Activated CD8-positive, alpha-beta memory T cell treated with anti-CD3 and anti-CD28 coated beads, Interleukin-2, amount 50 U/mL, for 24 hours (primary cell): ENCODE results near the gene MAML3.
"Not testable (repeated sequence)": the region's sequence is repeated elsewhere in the genome, so short reads cannot be mapped to it uniquely, and the experiment has no call there.

Experiments
- DNase-seq: peaks from one replicate; pipeline ENCODE4 v3.0.0-alpha.2; 2020; ENCODE audit errors: extremely low read depth

The MAML3 gene

DNA sequence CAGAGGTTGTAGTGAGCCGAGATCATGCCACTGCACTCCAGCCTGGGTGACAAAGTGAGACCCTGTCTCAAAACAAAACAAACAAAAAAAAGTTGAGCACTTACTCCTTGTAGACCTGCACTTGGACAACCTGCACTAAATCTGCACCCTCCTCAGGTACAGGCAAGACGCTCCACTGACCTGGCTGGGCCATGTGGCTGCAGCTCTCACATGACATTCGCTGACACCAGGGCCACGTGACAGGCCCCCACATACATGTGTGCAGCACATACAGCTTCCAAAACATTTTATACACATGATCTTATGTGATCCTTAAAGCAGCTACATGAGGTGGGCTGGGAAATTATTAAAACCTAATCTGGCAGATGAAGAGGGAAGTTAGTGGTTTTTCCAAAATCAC lies 425.8 kb downstream of the MAML3 start:
- no peak for DNase-seq

DNA sequence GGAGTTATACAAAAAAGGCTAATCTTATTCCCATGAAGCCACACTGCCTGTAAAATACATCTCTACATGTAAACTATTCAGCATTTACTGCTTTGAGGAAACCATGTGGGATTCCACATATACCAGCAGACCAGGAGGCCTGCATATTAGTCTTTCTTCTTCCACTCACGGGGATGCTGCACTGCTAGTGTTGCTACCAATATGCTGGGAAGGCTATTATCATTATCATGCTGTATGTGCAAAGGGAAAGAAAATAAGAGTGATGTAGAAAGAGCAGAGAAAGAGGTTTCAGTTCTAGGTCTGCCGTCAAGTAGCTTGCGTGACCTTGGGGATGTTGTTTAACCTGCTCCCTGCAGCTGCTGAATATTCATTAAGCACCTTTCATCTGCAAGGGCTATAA lies 427.4 kb downstream of the MAML3 start:
- DNase-seq: no peak

DNA sequence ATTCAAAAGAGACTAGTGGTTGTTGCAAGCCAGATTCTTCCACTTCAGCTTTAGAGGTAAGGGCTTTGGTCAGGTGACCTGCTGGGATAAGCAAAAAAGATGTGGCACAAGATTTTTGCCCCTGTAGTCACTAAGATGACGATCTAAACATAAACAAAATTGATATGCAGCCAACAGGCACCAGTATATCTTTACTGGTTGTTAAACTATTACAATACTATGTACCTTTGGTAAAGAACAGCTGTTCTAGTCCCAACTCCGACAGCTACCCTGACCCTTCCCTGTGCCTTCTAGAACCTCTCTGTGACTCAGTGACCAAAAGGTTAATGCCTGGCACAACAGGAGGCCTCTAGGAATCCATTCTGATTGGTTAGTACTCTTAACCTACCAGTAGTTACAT lies 428.7 kb downstream of the MAML3 start:
- DNase-seq: no peak

DNA sequence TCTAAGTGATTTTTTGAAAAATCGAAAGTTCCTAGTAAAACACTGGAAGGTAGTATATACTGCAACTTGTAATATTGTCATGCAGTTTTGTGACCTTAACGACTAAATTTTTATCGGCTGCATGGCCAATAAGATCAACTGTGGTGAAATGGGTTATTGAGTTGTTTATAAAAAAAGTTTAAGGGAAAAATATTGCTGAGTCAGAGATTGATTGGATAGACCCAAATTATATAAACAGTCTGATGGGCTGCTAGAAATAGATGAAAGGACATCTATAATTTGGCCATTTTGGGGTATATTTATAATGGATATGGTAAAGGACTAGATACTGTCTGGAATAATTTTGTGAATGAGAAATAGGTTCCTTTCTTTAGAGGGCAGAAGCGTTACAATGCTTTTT lies 432.2 kb downstream of the MAML3 start:
- no peak for DNase-seq

DNA sequence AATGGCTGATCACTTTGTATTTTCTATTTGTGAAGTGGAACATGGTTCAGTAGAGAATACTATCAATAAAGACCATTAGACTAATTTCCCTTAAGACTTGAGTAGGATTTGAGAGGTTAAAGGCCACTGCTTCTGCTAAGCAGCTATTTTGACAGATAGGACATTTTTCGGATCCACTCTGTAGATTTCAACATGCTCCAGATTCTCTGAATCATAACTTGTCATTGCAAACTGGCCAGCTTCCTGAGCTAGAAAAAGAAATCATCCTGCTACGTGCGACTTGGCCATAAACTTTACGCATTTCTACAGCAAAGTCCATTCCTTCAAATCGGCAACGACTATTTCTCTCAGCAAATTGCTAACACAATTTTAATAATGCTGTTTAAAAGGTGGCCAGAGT lies 433.2 kb downstream of the MAML3 start:
- DNase-seq: no peak

DNA sequence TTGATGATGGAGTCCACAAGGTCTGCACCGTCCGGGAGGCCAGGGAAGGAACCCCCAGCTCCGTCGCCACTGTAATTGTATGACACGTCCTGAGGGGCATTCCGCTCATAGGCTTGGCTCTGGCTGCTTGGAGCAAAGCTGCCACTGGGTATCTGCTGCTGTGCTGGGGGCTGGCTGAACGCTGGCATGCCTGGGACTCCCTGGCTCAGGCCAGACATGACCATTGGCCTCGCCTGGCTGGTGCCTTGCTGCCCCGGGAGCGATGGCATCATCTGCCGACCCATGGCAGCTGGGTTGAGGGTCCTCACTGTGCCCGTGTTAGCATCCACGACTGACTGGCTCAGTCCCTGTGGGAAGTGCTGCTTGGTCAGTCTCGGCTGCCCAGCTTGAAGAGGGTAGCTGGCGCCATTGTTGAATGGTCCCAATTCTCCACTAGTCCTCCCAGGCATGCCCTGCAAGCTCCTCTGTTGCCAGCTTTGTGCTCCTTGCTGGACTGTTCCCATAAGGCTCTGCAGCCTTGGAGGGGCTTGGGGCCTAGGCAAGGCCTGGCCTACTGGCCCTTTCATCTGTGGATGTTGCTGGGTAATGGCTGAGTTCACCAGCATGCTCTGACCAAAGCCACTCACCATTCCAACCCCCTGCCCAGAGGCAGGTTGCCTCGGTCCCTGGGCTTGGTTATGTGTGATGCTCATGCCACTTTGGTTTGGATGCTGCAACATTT lies 434.4 kb downstream of the MAML3 start:
- no peak for DNase-seq

DNA sequence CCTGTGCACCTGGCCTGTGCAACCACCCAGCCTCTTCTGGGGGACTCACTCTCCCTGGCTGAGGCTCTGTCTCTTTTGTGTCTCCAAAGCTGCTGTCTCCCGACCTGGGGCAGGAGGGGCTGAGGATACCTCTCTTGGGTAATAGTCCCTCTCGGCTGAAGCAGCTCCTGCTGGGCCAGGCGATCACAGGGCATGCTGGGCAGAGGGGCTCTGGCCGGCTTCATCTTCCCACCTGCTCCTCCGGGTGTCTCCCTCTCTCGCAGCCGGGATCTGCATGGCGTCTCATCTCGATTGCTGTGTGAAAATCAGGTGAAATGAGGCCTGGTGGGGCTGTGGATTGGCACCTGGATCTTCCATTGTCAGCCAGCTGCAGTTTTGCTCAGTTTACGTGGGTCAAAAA lies 435.2 kb downstream of the MAML3 start:
- no peak for DNase-seq

DNA sequence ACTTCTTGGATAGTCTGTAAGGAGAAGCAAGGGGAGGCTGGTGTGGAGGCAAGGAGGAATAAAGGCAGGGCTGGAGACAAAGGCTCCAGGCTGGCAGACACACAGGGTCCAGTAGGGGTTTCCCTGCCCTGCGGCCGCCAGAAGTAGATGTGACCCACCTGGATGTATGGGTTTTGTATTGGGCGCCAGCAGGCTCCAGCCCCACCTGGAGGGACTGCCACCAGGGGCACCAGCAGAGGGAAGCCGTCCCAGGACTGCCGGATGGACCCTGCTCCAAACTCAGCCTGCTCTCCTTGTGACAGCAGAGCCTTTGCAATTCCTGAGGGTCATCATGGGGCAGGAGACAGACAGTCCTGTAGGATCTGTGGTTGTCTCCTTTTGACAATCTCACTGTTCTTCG lies 435.6 kb downstream of the MAML3 start:
- DNase-seq: no peak

DNA sequence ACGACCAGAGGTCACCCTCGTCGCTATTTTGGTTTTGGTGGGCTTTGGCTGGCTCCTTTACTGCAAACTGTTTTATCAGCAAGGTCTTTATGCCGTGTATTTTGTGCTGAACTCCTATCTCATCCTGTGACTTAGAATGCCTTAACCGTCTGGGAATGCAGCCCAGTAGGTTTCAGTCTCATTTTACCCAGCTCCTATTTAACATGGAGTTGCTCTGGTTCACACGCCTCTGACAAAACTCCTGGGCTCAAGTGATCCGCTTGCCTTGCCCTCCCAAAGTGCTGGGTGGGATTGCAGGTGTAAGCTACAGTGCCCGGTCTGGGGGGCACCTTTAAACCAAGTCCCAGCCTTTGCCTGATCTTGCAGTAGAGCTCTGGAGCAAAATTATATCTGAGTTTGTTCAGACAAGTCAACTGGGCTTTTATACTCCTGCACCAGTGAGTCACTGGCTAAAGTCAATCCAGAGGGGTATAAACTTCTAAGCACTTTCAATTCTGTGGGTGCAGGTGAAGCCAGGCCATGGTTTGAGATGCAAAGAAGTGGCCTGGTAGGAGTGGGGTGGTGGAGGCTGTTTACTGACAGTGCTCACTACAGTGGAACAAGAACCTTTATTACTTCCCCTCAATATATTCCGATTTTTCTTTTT lies 438.1 kb downstream of the MAML3 start:
- DNase-seq: no peak

DNA sequence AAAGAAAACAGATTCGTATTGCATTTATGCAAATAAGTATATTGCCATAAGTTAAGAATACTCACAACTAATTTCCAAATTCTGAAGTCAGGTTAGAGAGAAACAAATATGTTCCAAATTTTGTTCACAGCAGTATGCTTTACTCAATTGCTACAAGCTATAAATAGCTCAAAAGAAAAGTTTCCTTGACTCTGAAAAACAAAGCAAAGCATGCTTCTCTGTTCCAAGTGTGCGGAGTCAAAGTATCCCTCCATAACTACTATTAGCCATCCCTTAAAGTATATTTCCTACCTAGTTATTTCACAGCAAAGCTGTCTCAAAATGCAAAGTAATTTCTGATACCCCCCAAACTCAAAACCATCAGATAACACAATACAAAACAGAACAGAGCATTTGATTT lies 441.1 kb downstream of the MAML3 start:
- no peak for DNase-seq

DNA sequence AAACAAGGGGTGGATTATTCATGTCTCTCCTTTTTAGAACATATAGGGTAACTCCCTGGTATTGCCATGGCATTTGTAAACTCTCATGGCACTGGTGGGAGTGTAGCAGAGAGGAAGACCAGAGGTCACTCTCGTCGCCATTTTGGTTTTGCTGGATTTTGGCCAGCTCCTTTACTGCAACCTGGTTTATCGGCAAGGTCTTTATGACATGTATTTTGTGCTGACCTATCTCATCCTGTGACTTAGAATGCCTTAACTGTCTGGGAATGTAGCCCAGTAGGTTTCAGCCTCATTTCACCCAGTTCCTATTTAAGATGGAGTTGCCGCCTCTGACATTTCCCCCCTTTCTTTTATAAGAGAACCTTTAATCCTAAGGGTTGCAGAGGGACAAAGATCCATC lies 442.5 kb downstream of the MAML3 start:
- DNase-seq: no peak

DNA sequence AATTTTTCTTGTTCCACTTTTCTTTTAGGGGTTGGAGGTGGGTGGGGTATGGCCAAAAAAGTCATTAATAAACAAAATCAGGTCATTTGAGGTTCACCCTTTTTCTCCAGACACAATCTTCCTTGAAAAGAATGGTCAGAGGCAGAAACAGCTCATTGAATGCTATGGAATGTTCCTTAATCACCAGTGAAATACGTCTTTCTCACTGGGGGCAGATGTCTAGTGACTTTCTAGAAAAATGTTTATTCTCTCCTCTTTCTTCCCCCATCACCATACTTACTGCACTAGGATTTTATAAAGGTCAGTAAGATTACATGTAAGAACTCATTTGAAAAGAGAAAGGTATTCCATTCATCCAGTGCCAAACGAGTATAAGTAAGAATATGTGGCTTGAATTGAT lies 443.9 kb downstream of the MAML3 start:
- no peak for DNase-seq

DNA sequence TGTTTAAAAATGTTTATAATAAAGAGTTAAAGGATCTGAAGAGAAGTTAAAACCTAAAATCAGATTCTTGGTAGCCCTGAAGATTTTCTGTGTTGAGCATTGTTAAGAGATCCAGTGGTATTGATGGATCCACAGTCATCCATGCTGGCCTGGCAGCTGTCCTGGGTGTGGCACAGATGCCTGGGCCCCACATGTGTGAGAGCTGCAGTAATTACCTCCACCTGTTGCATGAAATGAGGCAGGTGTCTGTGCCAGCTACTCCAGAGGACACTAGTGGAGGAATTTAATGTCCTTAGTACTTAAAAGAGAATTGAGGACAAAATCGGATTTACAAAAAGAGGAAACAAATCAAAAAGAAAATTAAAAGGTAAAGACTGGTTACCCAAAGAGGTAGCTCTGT lies 444.3 kb downstream of the MAML3 start:
- no peak for DNase-seq

DNA sequence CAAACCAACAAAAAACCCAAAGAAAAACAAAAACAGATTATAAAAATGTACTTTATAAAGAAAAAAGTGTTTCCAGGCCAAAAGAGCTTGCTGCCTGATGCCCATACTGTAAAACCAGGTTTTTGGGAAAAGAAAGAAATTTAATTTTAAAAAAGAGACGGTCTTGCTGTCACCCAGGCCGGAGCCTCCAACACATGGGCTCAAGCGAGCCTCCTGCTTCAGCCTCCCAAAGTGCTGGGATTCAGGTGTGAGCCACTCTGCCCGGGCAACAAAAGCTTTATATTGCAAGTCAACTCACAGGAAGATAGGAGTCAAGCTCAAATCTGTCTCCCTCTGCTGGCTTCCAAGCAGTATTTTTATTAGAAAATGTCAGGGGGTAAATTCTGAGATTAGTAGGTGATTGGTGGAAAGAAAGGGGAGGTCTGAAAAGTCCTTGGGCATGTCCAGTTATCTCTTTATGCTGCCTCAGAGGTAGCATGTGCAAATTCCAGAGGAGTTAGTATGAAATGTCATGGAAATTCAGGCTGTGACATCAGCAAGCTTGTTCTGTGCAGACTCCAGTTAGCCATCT lies 449.0 kb downstream of the MAML3 start:
- no peak for DNase-seq

DNA sequence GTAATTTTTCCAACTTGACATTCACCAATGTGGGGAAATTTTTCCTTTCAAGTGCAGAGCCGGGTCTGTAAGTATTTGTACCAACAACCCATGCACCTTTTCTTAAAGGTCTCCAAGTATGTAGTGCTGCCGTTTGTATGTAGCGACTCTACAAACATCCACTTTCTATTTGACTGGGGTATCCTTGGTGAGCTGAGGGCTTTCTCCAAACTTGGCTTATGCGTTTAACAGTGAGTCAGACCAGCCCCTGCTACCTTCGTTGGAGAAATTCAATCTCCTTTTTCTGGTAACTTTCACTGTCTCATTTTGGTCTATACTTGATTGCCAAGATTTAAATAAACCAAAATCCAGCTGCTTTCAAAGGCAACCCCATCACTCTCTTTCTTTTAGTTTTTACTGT lies 453.4 kb downstream of the MAML3 start:
- no peak for DNase-seq

DNA sequence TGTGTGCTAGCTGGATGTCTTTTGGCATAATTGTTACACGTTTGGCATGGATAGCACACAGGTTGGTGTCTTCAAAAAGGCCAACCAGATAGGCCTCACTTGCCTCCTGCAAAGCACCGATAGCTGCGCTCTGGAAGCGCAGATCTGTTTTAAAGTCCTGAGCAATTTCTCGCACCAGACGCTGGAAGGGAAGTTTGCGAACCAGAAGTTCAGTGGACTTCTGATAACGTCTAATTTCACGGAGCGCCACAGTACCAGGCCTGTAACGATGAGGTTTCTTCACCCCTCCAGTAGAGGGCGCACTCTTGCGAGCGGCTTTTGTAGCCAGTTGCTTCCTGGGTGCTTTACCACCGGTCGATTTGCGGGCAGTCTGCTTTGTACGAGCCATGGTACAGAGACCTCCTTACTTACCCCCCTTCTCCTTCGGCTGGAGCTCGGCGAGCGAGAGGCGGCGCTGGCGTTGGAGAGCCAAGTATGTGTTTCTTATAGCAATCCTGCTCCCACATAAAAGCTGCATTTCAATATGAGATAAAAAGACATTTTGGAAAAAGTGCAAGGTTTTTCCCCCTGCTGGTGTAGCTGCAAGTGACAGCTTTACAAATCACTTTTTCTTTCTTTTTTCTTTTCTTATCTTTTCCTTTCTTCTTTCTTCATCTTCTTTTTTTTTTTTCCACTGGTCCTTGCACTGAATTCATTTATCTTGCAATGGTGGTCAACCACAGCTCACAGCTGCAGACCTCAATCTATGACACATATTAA lies 455.6 kb downstream of the MAML3 start:
- not testable (repeated sequence) for DNase-seq

DNA sequence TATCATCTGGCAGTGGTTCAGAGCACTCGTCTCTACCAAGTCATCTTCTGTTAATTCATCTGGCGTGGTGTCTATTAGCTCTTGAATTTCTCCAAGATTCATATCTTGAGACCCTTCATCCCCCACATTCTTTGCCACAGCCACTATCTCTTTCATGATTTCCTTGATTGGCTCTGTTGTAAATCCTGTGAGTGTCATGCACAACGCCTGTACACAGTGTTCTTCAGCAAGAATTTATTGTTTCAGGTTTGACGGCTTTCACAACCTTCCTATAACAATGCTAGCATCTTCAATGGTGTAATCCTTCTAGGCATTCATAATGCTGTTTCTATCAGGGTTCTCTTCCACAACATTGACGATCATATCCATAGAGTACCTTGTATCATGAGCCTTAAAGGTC lies 457.5 kb downstream of the MAML3 start:
- no peak for DNase-seq

DNA sequence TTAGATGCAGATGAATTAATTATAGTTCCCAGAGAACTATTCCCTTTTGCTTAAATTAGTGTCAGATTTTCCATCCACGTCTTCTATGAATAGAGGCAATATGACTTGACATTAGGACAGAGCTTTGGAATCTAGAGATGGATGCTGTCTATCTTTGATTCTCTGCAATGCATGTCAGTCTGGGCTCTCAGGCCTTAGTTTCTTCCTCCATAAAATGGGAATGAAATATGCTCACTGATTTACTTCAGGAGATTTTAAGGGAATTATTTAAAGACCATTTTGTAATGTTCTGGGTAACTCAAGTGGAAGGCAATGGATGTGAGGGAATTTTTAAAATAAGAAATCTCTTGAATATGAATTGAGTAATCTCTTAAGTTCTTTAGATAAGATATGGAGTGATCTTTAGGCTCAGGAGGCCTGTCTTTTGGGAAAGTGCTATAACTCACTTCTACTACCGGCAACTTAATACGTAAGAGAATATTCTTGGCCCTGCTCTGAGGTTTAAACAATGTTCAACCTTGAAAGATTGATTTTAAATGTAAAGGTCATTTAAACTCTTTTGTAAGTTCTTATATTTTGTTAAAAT lies 459.4 kb downstream of the MAML3 start:
- no peak for DNase-seq

DNA sequence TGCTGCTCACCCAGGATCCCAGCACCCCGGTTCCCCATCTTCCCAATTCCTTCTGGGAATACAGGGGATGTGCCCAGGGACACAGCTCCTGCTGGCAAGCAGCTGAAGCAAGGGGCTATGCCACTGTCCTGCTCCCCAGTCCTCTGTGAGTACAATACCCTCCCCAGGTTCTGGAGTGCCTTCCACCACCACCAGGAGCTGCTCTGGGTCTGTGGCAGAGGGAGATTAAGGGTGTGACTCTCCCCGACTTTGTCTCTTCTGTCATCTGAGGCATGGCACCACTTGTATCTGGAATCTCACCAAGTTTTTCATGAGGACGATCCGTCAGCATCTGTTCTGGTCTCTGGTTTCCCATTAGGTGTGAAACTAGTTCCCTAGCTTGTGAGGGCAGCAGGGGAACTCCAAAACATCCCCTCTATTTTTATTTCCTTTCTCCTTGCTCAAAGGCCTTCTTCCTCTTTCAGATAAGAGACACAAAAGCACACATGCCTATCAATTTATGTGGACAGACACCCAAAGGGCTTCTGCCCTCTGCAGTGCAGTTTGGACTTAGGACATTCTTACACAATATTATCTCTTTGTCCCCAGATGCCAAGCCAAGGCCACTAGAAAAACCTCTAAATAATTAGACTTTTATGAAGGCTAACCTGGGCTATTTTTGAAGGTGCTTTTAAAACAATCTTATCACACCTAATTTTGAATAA lies 461.5 kb downstream of the MAML3 start:
- DNase-seq: no peak

DNA sequence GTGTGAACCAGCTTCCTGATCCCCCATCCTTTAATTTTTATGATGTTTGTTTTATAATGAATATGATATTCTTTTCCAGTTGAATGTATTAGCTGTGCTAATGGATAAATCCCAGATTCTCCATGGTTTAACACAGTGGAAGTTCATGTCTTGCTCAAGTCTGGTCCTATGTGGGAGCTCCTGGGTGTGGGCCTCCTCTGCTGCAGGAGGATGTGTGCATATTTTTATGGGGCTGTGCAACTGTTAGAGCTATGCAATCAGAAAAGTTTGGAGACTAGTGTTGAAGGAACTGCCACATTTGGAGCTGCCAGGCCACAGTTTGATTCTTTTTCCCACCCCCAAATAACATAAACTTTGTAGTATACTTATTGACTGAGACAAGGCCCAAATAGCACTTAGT lies 463.6 kb downstream of the MAML3 start:
- DNase-seq: no peak

DNA sequence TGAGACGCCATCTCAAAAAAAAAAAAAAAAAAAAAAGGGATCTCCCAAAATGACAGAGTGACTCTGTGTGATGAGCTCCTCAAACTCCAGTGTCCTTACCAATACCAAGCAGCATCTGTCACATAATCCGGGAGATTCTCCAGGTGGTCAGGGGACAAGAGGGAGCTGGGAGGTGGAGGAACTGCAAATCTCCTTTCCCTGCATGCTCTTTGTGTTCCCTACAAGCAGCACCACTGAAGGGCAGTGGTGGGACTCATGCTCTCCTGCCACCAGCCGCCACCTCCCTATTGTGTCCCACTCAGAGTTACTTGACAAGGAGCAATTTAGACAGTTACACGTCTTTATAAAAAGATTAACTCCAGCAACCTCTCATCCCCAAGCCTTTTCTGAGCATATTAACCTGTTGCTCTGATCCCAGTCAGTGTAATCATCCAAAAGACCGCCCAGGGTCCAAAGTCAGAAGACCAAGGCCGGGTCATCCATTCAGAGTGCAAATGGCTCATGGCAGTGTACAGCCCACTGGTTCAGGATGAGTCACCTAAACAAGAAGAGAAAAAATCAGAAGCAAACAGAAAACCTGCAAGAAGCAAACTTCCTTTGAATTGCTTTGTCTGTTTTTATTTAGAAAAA lies 464.8 kb downstream of the MAML3 start:
- DNase-seq: no peak
